PC-9 (cell line): ENCODE data around the gene EPHB4. TPM values are rescaled to one million over a fixed set of nuclear protein-coding genes. Genes with fewer than 3 reads are reported as not detected.

Source experiments
- Bru-seq: library from RNA; stranded (reverse); fragments of 400-500 nt; gene quantifications from one replicate; lab custom pipeline; 2021; lab: Mats Ljungman, UMichigan
- BruChase-seq, 2 experiments: library from RNA; stranded (reverse); fragments of 400-500 nt; gene quantifications; one replicate each; lab custom pipeline; 2021; lab: Mats Ljungman, UMichigan
- BruUV-seq: library from RNA; stranded (reverse); fragments of 400-500 nt; replicated peaks from 2 replicates; lab custom pipeline; 2021; lab: Mats Ljungman, UMichigan
- CTCF ChIA-PET: fragments of 300-600 bp; sonication (Branson Sonifier 250); formaldehyde crosslinking; loops from one replicate; lab custom pipeline; 2022; ENCODE audit warnings: antibody characterized with exemption; lab: Charles Lee
- POLR2A ChIA-PET: fragments of 300-600 bp; sonication (Branson Sonifier 250); formaldehyde crosslinking; loops from one replicate; lab custom pipeline; 2022; ENCODE audit warnings: antibody characterized with exemption; ENCODE audit not compliant: unreplicated experiment; lab: Charles Lee
- DNase-seq, 2 experiments: peaks; one replicate each; pipeline versions ENCODE4 v3.0.0 to v3.0.0-alpha.2; 2015 to 2022; ENCODE audit warnings: mixed read lengths in 1 of 2
- H2AFZ ChIP-seq: fragments of 200-600 bp; sonication (generic); 2 replicates; pipeline ENCODE4 v1.8.1; 2017; ENCODE audit warnings: antibody characterized with exemption
- H3F3A ChIP-seq: fragments of 200-600 bp; sonication (generic); 2 replicates; pipeline ENCODE4 v1.8.1; 2017; ENCODE audit warnings: antibody characterized with exemption, mild to moderate bottlenecking, low read depth; ENCODE audit not compliant: insufficient read depth
- H3K27ac ChIP-seq: fragments of 200-600 bp; sonication (generic); 2 replicates; pipeline ENCODE4 v1.6.1; 2016; ENCODE audit warnings: mixed run types
- H3K27me3 ChIP-seq: fragments of 200-600 bp; sonication (generic); 2 replicates; pipeline ENCODE4 v1.6.1; 2016; ENCODE audit warnings: low read depth, mixed run types; ENCODE audit not compliant: insufficient read depth
- H3K36me3 ChIP-seq: fragments of 200-600 bp; sonication (generic); 2 replicates; pipeline ENCODE4 v1.6.1; 2016; ENCODE audit warnings: low read depth, mixed run types
- H3K4me1 ChIP-seq: fragments of 200-600 bp; sonication (generic); replicated peaks from 2 replicates; pipeline ENCODE4 v1.6.1; 2016; ENCODE audit warnings: mixed run types; ENCODE audit not compliant: insufficient read depth
- H3K4me2 ChIP-seq: fragments of 200-600 bp; sonication (generic); 2 replicates; pipeline ENCODE4 v1.6.1; 2017; ENCODE audit warnings: mixed run types
- H3K4me3 ChIP-seq: fragments of 200-600 bp; sonication (generic); 2 replicates; pipeline ENCODE4 v1.6.1; 2016; ENCODE audit warnings: mixed run types
- H3K79me2 ChIP-seq: fragments of 200-600 bp; sonication (generic); 2 replicates; pipeline ENCODE4 v1.6.1; 2017; ENCODE audit warnings: low read depth, mixed run types
- H3K9me2 ChIP-seq: fragments of 200-600 bp; sonication (generic); 2 replicates; pipeline ENCODE4 v1.8.1; 2017; ENCODE audit warnings: mild to moderate bottlenecking; ENCODE audit not compliant: insufficient read depth
- H3K9me3 ChIP-seq: fragments of 200-600 bp; sonication (generic); 2 replicates; pipeline ENCODE4 v1.8.1; 2016; ENCODE audit warnings: low read depth; ENCODE audit not compliant: insufficient read depth
- H4K20me1 ChIP-seq: fragments of 200-600 bp; sonication (generic); 2 replicates; pipeline ENCODE4 v1.8.1; 2017; ENCODE audit not compliant: insufficient read depth
- EZH2 ChIP-seq: fragments of 200-600 bp; sonication (generic); IDR thresholded peaks from 2 replicates; pipeline ENCODE4 v1.8.0; 2017; ENCODE audit warnings: antibody characterized with exemption, low read depth
- intact Hi-C: fragments of 100-400 bp; cut with micrococcal nuclease; formaldehyde crosslinking; loops from one replicate; pipeline ENCODE4 v1.10.0; 2022; ENCODE audit not compliant: unreplicated experiment
- long read RNA-seq: library from polyadenylated mRNA; stranded (forward); transcript quantifications from one replicate; pipeline ENCODE4 v2.0.0, GENCODE V29; 2022
- total RNA-seq: library from RNA; stranded (reverse); gene quantifications from 2 replicates; pipeline ENCODE4 v1.2.3, GENCODE V29; 2021
- TF ChIP-seq, protein P1 (sequence below): fragments of 200-600 bp; sonication (generic); conservative IDR thresholded peaks from 2 replicates; pipeline ENCODE4 v1.6.1; 2017; ENCODE audit warnings: mixed run types, antibody characterized with exemption, mild to moderate bottlenecking, moderate library complexity

Gene EPHB4
- total RNA-seq (79.4 and 94.6 TPM in 2 replicates), Bru-seq, nascent RNA (percentile 62 among the genes with signal in this experiment), BruChase-seq, experiment 1, labeled RNA remaining after a 2-hour chase (percentile 71 among the genes with signal in this experiment), BruChase-seq, experiment 2, labeled RNA remaining after a 6-hour chase (percentile 87 among the genes with signal in this experiment)
- long read RNA-seq, full-length matches to known transcripts: 40 of 63 reads
- long read RNA-seq, partial matches to known transcripts: 18 of 63 reads
- long read RNA-seq, other reads (novel, unspliced or antisense): 5 of 63 reads

DNA sequence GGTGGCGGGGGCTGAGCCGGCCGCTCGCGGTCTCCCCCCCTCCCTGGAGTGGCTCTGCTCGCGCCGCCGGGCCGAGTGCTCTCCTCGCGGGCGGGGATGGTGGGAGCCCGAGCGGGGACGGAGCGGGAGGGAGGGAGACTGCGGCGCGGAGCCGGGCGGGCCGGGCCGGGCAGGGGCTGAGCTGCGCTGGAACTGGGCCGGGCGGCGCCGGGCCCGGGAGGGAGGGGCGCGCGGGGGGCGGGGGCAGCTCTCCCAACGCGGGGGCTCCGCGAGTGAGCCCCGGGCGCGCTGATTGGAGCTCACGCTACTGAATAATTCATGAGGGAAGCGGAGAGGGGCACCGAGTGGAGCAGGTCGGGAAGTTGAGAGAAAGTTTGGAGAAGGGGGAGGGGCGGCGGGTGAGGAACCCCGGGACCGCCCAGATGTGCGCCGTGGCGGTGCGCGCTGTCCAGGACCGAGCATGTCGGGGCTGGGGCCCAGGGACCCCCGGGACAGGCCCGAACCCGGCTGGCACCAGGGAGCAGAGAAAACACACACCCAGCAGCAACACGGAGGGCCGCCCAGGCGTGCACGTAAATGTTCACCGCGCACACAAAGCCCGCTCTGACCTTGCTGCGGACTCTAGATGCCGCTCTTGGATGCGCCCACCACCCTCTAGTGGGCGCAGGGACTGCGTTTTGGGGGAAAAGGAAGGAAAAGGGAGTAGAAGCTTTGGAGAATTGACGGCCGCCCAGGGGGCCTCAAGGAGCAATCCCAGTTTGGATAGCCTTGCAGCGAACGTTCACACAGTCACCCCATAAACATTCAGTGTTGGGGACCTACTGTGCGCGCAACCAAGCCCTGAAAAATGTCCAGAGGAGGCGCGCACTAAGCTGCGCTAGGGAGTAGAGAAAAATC is at the start of gene EPHB4:
TSS of gene EPHB4 (minus strand) at position 194 of the 897 bp plus-strand sequence. CDS start 493 bp downstream, outside the sequence.
- Histone ChIP-seq H3F3A (no peaks in the 10 kb centered on the region), H3K27me3 (no peaks in the 10 kb centered on the region), H3K4me3 (peak within 1 kb of the TSS; percentile 68), H3K79me2 (peaks cover 4% of the 10 kb centered on the region; the same call in 1 of the 2 replicates), H3K4me1 (peaks cover 12% of the 10 kb centered on the region; the same call in 1 of the 2 replicates), H3K9me3 (no peaks in the 10 kb centered on the region), H3K27ac (no peak within 1 kb of the TSS), H3K9me2 (no peaks in the 10 kb centered on the region), H3K4me2 (peak within 1 kb of the TSS; percentile 86), H3K36me3 (no peaks in the 10 kb centered on the region), H2AFZ (peak within 1 kb of the TSS; percentile 87), H4K20me1 (0 out of 2 replicates have a peak, but pooled peaks cover 6% of the 10 kb centered on the region)
- intact Hi-C loops: loop anchor here (1.0 to 10.0 kb wide), 8 partner anchors 9 to 283 kb away; partner anchors contain the start of genes FBXO24, GIGYF1, LRCH4 and SLC12A9
- BruUV-seq: no TSS peak
- CTCF ChIA-PET: interaction anchor here (0.6 to 1.9 kb wide), 14 partner anchors 8 to 679 kb away, joined by 3 to 14 read pairs (median 6); partner anchors contain the start of genes EPO, POP7 and SLC12A9
- TF ChIP-seq, protein P1, sequence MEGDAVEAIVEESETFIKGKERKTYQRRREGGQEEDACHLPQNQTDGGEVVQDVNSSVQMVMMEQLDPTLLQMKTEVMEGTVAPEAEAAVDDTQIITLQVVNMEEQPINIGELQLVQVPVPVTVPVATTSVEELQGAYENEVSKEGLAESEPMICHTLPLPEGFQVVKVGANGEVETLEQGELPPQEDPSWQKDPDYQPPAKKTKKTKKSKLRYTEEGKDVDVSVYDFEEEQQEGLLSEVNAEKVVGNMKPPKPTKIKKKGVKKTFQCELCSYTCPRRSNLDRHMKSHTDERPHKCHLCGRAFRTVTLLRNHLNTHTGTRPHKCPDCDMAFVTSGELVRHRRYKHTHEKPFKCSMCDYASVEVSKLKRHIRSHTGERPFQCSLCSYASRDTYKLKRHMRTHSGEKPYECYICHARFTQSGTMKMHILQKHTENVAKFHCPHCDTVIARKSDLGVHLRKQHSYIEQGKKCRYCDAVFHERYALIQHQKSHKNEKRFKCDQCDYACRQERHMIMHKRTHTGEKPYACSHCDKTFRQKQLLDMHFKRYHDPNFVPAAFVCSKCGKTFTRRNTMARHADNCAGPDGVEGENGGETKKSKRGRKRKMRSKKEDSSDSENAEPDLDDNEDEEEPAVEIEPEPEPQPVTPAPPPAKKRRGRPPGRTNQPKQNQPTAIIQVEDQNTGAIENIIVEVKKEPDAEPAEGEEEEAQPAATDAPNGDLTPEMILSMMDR: no peak; the same call in 1 of the 2 replicates
- no peak for TF ChIP-seq EZH2
- DNase-seq: peak in 1 of 2 experiments; percentile 85
- POLR2A ChIA-PET: interaction anchor here (0.6 to 1.2 kb wide), 10 partner anchors 9 to 680 kb away, joined by 3 to 33 read pairs (median 6); partner anchors contain the start of genes POP7, SLC12A9 and SRRT

DNA sequence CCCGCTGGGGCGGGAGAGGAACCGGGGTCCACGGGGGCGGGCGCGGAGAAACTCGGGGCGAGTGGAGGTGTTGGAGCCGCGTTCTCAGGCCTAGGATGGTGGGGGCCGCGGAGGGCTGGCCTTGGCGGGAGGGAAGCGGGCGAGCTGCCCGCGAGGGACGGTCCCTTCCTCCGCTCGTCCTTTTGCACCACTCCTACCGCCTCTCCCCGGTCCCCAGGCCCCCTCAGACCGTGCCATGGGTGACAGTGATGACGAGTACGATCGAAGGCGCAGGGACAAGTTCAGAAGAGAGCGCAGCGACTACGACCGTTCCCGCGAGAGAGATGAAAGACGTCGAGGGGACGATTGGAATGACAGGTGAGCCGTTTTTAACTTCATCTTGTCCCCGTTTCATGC is 48.0 kb upstream of the EPHB4 start:
- peak overlapping the region; percentile 100 for H3K4me2 ChIP-seq
- POLR2A ChIA-PET: interaction anchor here (0.5 to 1.1 kb wide), 7 partner anchors 12 to 308 kb away, joined by 4 to 24 read pairs (median 10); partner anchors contain the start of genes FBXO24, LRCH4, MOSPD3 and TRIM56
- H3K9me3 ChIP-seq: no peaks in the 10 kb centered on the region
- TF ChIP-seq EZH2: no peak
- TF ChIP-seq, protein P1: 0 out of 2 replicates have a peak, but pooled peaks have one; percentile 32
- H3F3A ChIP-seq: peaks cover 33% of the 10 kb centered on the region; the same call in 1 of the 2 replicates
- peak overlapping the region; percentile 90 for H2AFZ ChIP-seq
- peaks cover 36% of the 10 kb centered on the region for H4K20me1 ChIP-seq
- peak overlapping the region; percentile 99 for H3K4me3 ChIP-seq
- no peaks in the 10 kb centered on the region for H3K9me2 ChIP-seq
- CTCF ChIA-PET: interaction anchor here (0.7 to 1.1 kb wide), 6 partner anchors 14 to 409 kb away, joined by 5 to 12 read pairs (median 6); partner anchors contain the start of genes POP7 and UFSP1
- H3K36me3 ChIP-seq: peaks cover 32% of the 10 kb centered on the region
- peaks cover 19% of the 10 kb centered on the region for H3K4me1 ChIP-seq
- peaks cover 57% of the 10 kb centered on the region for H3K79me2 ChIP-seq
- no TSS peak for BruUV-seq
- intact Hi-C loops: no loop called here
- H3K27ac ChIP-seq: peak overlapping the region; percentile 86
- no peak for DNase-seq
- H3K27me3 ChIP-seq: no peaks in the 10 kb centered on the region
